ENCODE results near the gene VIPR2.
A peak's percentile ranks its signal among the peaks of the same experiment; 100 is the strongest.
"Not testable (repeated sequence)": the region's sequence is repeated elsewhere in the genome, so short reads cannot be mapped to it uniquely, and the experiment has no call there.

VIPR2 gene

GRCh38 chr7:159013181-159013690, 131.4 kb downstream of the VIPR2 start:
- no peak overlapping the region for H3K27ac Mint-ChIP-seq
- no peaks in the 10 kb centered on the region for H3K9me3 Mint-ChIP-seq
- no peak for DNase-seq (ENCODE audit: low spot score in 2 of 2)
- no peak overlapping the region for H3K4me3 Mint-ChIP-seq
- no peak for ATAC-seq
- H3K4me1 Mint-ChIP-seq, result peaks cover 7% of the 10 kb centered on the region
- no peaks in the 10 kb centered on the region for H3K36me3 Mint-ChIP-seq

DNA sequence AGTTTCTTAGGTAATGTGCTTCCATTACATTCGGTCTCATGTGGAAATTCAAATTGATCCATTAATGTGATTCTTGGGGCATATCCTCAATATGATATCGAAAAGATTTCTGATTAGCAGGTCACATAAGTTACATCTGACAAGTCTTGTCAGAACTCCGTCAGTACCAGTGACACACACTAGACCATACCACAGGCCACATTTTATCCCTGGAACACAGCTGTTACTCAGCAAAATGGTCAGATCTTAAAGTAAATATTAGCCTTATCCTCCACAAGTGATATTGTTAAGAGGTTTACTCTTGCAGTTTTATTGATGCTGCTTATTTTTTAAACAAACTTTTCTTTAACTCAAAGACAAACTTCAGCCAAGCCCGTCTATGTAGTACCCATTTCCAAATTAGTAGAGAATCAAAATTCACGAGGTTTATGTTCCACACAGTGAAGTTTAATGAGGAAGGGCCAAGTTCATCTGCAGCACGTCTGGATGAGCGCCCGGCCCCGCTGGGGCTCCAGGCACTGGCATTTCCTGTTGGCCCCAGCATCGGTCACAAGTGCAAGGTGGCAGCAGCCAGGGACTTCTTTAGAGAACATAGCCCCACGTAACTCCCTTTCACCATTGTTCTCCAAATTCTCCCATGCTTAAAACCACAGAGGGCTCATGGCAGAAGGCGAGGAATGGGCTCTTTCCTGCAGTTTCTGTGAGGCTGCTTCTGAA, 132.2 kb downstream of the VIPR2 start:
- no peak overlapping the region for H3K27ac Mint-ChIP-seq
- DNase-seq (ENCODE audit: low spot score in 2 of 2) (no peak), ATAC-seq (no peak)
- no peak overlapping the region for H3K4me3 Mint-ChIP-seq
- H3K4me1 Mint-ChIP-seq, result peaks cover 1% of the 10 kb centered on the region
- H3K36me3 Mint-ChIP-seq, result no peaks in the 10 kb centered on the region
- no peaks in the 10 kb centered on the region for H3K9me3 Mint-ChIP-seq

DNA sequence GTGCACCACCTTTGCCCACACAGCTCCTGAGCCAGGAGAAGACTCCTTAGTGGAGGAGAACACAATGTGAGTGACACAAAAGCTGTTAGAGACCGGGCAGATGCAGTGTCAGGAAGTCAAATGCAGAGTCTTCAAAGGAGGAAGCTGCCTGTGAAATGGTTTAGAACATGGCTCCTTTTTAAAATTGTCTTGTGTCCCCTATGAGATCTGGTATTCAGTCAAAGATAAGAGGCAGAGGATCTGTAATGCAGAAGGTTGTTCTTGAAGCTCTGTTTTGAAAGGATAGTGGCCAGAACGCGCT, 133.0 kb downstream of the VIPR2 start:
- Mint-ChIP-seq H3K27ac (no peak overlapping the region), H3K9me3 (no peaks in the 10 kb centered on the region), H3K36me3 (no peaks in the 10 kb centered on the region), H3K4me3 (no peak overlapping the region), H3K4me1 (no peaks in the 10 kb centered on the region)
- ATAC-seq (no peak), DNase-seq (ENCODE audit: low spot score in 2 of 2) (no peak)

DNA sequence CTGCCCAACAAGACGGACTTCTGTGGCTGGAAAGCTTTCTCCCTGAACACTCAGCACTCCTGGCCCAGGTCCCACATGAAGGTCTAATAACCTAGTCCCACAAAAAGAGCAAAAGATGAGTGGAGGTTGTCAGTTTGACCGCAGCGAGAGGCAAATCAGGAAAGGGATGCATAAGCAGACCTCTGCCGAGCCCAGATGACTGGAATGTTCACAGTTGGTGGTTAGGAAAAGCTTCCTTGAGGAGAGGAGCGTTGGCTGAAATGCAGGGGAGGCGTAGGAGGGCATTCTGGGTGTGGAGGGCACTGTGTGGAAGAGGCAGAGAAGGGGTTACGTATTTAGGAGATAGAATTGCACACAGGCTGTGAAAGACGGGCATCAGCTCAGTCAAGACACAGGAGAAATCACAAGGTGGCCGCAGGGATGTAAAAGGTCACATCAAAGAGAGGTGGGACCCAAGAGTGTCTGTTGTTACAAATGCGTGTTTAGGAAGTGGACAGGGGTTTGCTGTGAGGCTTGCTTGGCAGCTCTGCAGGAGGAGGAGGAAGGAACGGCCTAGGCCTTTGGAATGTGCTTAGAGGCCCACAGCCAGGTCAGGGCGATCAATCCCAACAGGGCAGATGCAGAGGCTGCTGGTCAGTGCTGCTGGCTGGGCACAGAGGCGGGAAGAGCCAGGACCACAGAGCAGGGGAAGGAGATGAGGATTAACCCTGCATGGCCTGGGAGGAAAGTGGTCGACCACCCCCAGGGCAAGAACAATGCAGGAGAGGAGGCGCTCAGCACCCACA, 133.5 kb downstream of the VIPR2 start:
- no peaks in the 10 kb centered on the region for H3K4me1 Mint-ChIP-seq
- H3K4me3 Mint-ChIP-seq, result no peak overlapping the region
- no peak for ATAC-seq
- H3K36me3 Mint-ChIP-seq, result no peaks in the 10 kb centered on the region
- H3K9me3 Mint-ChIP-seq, result no peaks in the 10 kb centered on the region
- no peak overlapping the region for H3K27ac Mint-ChIP-seq
- no peak for DNase-seq (ENCODE audit: low spot score in 2 of 2)

DNA sequence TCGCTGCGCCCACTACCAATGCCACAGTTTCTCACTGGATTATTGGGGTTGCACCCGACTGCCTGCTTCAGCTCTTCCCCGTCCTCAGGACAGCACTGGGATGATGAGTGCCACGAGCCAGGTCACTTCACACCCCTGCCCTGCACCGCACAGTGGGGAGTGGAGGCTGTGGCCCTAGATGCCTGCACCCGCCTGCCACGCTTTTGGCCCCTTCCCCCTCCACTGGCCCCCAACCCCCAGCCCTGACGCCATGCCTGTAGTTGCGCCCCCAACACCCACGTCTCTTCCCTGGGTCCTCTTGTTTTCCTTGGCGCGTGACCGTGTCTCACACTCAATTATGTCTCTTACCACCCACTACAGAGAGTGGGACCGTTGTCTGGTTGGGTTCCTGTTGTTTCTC, 134.3 kb downstream of the VIPR2 start:
- ATAC-seq (peak; percentile 31), DNase-seq (ENCODE audit: low spot score in 2 of 2) (no peak)
- no peak overlapping the region for H3K4me3 Mint-ChIP-seq
- no peaks in the 10 kb centered on the region for H3K9me3 Mint-ChIP-seq
- no peaks in the 10 kb centered on the region for H3K36me3 Mint-ChIP-seq
- H3K4me1 Mint-ChIP-seq, result no peaks in the 10 kb centered on the region
- H3K27ac Mint-ChIP-seq, result no peak overlapping the region

DNA sequence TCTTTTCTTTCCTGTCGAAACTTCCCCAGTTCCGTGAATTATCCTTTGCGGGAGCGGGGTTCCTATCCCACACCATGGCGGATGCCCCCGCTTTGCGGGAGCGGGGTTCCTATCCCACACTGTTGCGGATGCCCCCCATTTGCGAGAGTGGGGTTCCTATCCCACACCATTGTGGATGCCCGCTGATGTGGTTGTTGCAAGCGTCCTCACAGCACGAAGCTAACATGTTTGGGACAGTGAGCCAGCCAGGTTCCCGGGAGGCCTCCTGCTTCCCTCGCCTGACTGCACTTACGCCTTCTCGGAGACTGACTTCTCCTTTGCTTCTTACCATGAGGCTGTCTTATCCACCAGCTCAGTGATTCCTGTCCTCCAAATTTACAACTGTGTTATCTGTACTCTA, 134.7 kb downstream of the VIPR2 start:
- H3K9me3 Mint-ChIP-seq, result no peaks in the 10 kb centered on the region
- no peaks in the 10 kb centered on the region for H3K4me1 Mint-ChIP-seq
- DNase-seq (ENCODE audit: low spot score in 2 of 2) (no peak), ATAC-seq (no peak)
- H3K4me3 Mint-ChIP-seq, result no peak overlapping the region
- no peak overlapping the region for H3K27ac Mint-ChIP-seq
- H3K36me3 Mint-ChIP-seq, result no peaks in the 10 kb centered on the region

- ATAC-seq (no peak), DNase-seq (ENCODE audit: low spot score in 2 of 2) (no peak)
- H3K27ac Mint-ChIP-seq, result no peak overlapping the region
- peaks cover 12% of the 10 kb centered on the region for H3K4me1 Mint-ChIP-seq
- no peaks in the 10 kb centered on the region for H3K9me3 Mint-ChIP-seq
- no peak overlapping the region for H3K4me3 Mint-ChIP-seq
- no peaks in the 10 kb centered on the region for H3K36me3 Mint-ChIP-seq
These were observed 136.2 kb downstream of the VIPR2 start for GRCh38 chr7:159008417-159008816.

DNA sequence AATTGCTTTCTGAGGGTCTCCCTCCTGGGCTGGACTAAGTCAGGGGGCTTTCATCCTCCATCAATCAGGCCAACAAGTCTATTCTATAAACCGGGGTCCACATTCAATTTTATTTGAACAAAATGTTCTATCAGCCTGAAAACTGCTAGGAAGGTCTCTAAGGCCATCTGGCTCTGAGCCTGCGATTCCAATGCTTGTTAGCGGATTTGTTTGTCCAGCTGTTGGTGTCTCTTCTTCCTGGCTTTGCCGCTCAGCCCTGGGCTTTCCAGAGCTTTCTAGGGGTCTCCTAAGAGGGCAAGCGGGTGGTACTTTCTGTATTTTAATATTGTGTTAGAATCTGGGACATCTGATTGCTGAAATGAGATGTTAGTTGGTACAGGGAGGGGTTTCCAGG, 136.7 kb downstream of the VIPR2 start:
- no peak for ATAC-seq
- H3K36me3 Mint-ChIP-seq, result no peaks in the 10 kb centered on the region
- H3K4me1 Mint-ChIP-seq, result peaks cover 12% of the 10 kb centered on the region
- H3K4me3 Mint-ChIP-seq, result no peak overlapping the region
- DNase-seq (ENCODE audit: low spot score in 2 of 2), result no peak
- H3K9me3 Mint-ChIP-seq, result no peaks in the 10 kb centered on the region
- H3K27ac Mint-ChIP-seq, result no peak overlapping the region

DNA sequence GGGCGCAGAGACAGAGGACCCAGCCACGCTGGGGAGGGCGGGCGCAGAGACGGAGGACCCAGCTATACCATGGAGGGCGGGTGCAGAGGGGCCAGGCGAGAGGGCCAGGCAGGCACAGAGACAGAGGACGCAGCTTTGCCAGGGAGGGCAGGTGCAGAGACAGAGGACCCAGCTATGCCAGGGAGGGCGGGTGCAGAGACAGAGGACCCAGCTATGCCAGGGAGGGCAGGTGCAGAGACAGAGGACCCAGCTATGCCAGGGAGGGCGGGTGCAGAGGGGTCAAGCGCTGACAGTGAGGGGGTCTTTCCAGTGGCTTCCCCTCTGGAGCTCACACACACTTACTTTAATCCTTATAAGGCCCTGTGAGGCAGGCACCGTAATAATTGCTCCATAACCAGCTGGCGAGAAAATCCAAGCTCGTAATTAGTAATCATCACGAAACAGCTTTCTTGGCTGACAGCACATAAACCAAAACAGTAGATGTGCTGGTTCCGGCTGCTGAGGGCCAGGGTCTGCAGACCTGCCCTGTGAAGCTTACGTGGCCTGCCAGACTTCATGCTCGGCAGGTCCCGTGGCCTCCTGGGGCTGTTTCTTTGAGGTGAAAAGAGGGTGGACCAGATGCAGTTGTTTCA, 137.2 kb downstream of the VIPR2 start:
- H3K4me3 Mint-ChIP-seq, result no peak overlapping the region
- H3K27ac Mint-ChIP-seq, result no peak overlapping the region
- ATAC-seq (no peak), DNase-seq (ENCODE audit: low spot score in 2 of 2) (no peak)
- H3K9me3 Mint-ChIP-seq, result no peaks in the 10 kb centered on the region
- H3K4me1 Mint-ChIP-seq, result peaks cover 12% of the 10 kb centered on the region
- H3K36me3 Mint-ChIP-seq, result no peaks in the 10 kb centered on the region

DNA sequence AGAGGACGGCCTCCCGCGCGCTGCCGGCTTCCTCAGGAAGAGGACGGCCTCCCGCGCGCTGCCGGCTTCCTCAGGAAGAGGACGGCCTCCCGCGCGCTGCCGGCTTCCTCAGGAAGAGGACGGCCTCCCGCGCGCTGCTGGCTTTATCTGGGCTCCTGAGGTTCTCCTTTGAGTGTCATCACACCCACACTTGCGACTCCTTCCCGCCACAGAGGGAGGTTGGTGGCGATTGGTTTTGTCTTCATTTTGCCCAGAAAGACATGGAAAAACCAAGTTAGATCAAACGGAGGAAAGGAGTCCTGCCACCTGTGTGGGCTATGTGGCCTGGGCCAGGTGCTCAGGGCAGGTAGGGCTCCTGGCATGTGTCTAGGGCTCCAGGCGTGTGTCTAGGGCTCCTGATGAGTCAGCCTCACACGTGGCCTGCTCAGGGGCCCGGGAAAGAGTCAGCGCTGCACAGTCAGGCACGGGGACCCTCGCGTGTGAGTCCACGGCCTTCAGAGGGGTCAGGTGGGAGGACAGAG, 138.0 kb downstream of the VIPR2 start:
- peaks cover 12% of the 10 kb centered on the region for H3K4me1 Mint-ChIP-seq
- no peaks in the 10 kb centered on the region for H3K36me3 Mint-ChIP-seq
- no peak for ATAC-seq
- no peak overlapping the region for H3K27ac Mint-ChIP-seq
- H3K4me3 Mint-ChIP-seq, result no peak overlapping the region
- no peaks in the 10 kb centered on the region for H3K9me3 Mint-ChIP-seq
- no peak for DNase-seq (ENCODE audit: low spot score in 2 of 2)

- H3K27ac Mint-ChIP-seq; H3K9me3 Mint-ChIP-seq; H3K4me3 Mint-ChIP-seq; H3K36me3 Mint-ChIP-seq; DNase-seq (ENCODE audit: low spot score in 2 of 2); ATAC-seq: not testable (repeated sequence)
- H3K4me1 Mint-ChIP-seq, result peaks cover 12% of the 10 kb centered on the region
These were observed 138.6 kb downstream of the VIPR2 start for GRCh38 chr7:159006022-159006609.

GRCh38 chr7:159005618-159006017, 139.0 kb downstream of the VIPR2 start:
- Mint-ChIP-seq H3K27ac (no peak overlapping the region), H3K4me1 (peaks cover 12% of the 10 kb centered on the region), H3K9me3 (no peaks in the 10 kb centered on the region), H3K4me3 (no peak overlapping the region), H3K36me3 (no peaks in the 10 kb centered on the region)
- ATAC-seq (no peak), DNase-seq (ENCODE audit: low spot score in 2 of 2) (no peak)

GRCh38 chr7:159004411-159004810, 140.3 kb downstream of the VIPR2 start:
- Mint-ChIP-seq H3K27ac (no peak overlapping the region), H3K4me3 (no peak overlapping the region), H3K9me3 (no peaks in the 10 kb centered on the region), H3K4me1 (peaks cover 12% of the 10 kb centered on the region), H3K36me3 (no peaks in the 10 kb centered on the region)
- ATAC-seq, result peak; percentile 91
- DNase-seq (ENCODE audit: low spot score in 2 of 2), result no peak

DNA sequence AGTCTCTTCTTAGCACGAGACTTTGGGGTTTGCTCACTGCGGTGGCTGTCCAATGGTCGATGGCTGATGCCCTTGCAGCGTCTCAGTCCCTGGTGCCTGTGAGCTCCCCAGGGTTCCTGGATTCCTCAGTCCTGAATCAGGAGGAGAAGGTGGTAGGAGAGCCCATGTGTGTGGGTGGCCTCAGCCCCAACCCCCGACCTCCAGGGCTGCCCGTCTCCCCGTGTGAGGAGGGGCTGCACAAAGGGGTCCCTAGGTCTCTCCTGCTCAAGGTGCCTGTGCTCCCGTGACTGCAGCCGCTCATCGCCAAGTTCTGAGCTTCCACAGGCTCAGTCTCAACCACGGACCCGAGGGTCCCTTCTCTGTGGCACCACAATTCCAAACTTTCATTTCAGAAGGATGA, 142.9 kb downstream of the VIPR2 start:
- H3K36me3 Mint-ChIP-seq, result no peaks in the 10 kb centered on the region
- no peak for ATAC-seq
- no peak for DNase-seq (ENCODE audit: low spot score in 2 of 2)
- no peak overlapping the region for H3K4me3 Mint-ChIP-seq
- H3K27ac Mint-ChIP-seq, result no peak overlapping the region
- H3K9me3 Mint-ChIP-seq, result no peaks in the 10 kb centered on the region
- peaks cover 12% of the 10 kb centered on the region for H3K4me1 Mint-ChIP-seq

DNA sequence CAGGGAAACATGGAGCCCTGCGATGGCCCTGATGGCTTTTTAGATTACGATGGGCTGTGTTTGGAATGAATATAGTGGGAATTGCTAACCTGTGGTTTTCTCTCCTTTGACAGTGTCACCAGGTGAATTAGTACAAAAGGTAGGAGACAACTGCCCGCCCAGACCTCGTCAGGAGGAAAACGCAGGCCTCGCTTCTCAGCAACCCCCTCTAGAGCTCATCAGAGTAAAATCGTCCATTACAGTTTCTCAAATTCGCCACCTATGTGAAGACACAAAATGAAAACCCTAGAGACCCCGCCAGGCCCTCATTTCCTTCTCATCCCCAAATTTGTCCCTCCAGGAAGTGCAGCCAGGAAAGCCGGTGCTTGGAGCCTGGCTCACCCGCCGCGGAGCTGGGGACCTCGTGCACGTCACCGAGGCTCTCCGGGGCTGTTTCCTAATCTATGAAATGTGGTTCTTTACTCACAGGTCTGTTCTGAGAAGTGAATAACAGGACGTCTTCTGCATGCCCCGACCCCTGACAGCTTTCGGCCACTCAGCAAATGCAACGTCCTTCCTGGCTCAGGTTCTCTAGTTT, 143.7 kb downstream of the VIPR2 start:
- Mint-ChIP-seq H3K27ac (no peak overlapping the region), H3K4me3 (no peak overlapping the region), H3K4me1 (peaks cover 12% of the 10 kb centered on the region), H3K36me3 (no peaks in the 10 kb centered on the region), H3K9me3 (no peaks in the 10 kb centered on the region)
- ATAC-seq (no peak), DNase-seq (ENCODE audit: low spot score in 2 of 2) (no peak)

Data from stimulated activated effector memory CD8-positive, alpha-beta T cell treated with anti-CD3 and anti-CD28 coated beads, Interleukin-12 subunit alpha, Interleukin-12 subunit beta, amount 100 ng/mL, for 72 hours (primary cell).